GM08714 (cell line): ENCODE results near the gene PARM1.

ENCODE experiments used
- H3K4me3 ChIP-seq: fragments of 200-500 bp; sonication (Bioruptor generic); 2 replicates; pipeline ENCODE4 v1.5.1; 2014; ENCODE audit warnings: mild to moderate bottlenecking, low read length, inconsistent platforms
- ZNF274 ChIP-seq: IDR thresholded peaks from 2 replicates; pipeline ENCODE4 v1.6.1; 2012; ENCODE audit warnings: mild to moderate bottlenecking, low read depth, low read length

Gene PARM1

DNA sequence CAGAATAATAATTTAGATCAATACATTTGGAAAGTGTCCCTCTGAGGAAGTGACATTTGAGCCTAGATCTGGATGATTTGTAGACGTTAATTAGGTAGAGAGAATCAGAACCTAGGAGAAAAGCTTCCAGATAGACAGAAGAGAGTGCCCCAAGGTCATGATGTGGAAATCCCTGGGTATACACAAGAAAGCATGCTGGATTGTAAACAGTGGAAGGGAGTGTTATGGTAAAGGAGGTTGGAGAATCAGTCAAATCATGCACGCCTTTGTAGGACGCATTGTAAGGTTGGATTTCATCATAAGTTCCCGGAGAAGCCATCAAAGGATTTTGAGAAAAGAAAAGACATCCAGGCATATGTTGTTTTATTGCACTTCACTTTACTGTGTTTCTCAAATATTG, 156.3 kb downstream of the PARM1 start:
- no peak overlapping the region for H3K4me3 ChIP-seq
- no peak for TF ChIP-seq ZNF274

- TF ChIP-seq ZNF274, result no peak
- no peak overlapping the region for H3K4me3 ChIP-seq
Measured at GRCh38 chr4:75099321-75099720, 166.4 kb downstream of the PARM1 start.
